Measurements from ENCODE around the gene PIWIL4. TPM values are rescaled to one million over a fixed set of nuclear protein-coding genes. Genes with fewer than 3 reads are reported as not detected.
"Not testable (repeated sequence)": the region's sequence is repeated elsewhere in the genome, so short reads cannot be mapped to it uniquely, and the experiment has no call there.

PIWIL4 gene
- total RNA-seq, 1 experiment from 2014 or later = 3.2 TPM

GRCh38 chr11:94583866-94584500 is 16.8 kb downstream of the PIWIL4 start:
- DNase-seq (ENCODE audit: low spot score) = peak; percentile 16

DNA sequence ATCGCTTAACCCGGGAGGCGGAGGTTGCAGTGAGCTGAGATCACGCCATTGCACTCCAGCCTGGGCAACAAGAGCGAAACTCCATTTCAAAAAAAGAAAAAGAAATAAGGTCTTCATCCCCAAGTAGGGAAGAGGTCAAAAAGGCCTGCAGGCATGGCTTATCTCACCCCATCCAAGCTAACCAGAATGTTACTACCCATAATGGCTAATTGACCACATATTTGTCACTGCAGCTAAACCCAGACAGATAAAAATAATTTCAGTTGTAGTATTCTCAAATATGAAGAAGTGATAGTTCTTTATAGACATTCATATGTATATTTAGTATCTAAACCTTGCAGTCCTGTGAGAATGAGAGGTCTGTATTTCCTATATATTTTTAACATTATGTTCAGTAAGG is 17.8 kb downstream of the PIWIL4 start:
- no peak for DNase-seq (ENCODE audit: low spot score)

DNA sequence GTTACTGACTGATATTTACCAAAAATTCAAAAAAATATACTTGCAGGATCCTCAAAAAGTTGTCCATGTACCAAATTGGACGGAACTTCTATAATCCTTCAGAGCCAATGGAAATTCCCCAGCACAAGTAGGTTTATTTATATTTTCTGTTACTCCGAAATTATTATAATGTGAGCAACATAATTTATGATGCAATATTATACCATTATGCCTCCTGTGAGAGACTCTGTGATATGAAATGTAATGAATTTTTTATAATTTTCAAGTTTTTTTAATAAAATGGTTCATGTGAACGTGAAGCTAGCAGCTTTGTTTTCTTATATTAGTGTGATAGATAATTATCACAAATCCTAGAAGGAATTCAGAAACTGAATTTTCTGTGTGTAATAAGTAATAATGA is 18.2 kb downstream of the PIWIL4 start:
- DNase-seq (ENCODE audit: low spot score) = no peak

DNA sequence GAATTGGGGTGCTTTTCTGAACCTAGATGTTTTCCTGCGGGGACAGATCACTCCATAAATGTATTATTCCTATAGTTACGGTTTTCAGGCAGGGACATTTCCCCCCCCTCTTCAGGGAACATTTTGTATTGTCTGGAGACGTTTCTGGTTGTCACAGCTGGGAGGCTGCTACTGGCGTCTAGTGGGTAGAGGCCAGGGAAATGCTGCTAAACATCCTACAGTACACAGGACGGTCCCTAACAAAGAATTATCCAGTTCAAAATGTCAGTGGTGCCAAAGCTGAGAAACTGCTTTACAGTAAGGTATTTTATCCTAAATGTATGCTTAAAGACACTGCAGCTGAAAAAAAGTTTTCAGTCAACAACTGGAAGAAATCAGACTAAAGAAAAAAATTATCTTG is 19.4 kb downstream of the PIWIL4 start:
- no peak for DNase-seq (ENCODE audit: low spot score)

GRCh38 chr11:94586978-94587377 is 19.8 kb downstream of the PIWIL4 start:
- no peak for DNase-seq (ENCODE audit: low spot score)

- DNase-seq (ENCODE audit: low spot score) = no peak
Observed at GRCh38 chr11:94588366-94588942, 21.3 kb downstream of the PIWIL4 start.

- DNase-seq (ENCODE audit: low spot score) = no peak
Observed at GRCh38 chr11:94590352-94591041, 23.3 kb downstream of the PIWIL4 start.

DNA sequence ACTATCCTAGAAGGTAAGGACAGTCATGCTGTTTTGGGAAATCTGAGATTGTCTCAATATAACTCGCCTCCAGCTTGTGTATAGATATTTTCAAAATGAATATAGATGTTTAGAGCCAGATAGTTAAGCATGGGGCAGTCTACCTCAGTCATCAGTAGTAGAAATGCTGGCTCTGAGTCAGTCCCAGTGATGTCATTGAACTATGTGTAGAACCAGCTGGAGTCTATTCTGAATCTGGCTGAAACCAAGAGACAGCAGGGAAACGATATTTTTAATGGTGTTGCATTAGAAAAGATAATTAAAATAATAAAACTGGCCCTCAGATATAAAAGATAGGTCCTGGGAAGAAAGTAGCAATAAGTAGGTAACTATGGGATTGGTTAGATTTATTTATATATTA is 25.9 kb downstream of the PIWIL4 start:
- DNase-seq (ENCODE audit: low spot score) = no peak

DNA sequence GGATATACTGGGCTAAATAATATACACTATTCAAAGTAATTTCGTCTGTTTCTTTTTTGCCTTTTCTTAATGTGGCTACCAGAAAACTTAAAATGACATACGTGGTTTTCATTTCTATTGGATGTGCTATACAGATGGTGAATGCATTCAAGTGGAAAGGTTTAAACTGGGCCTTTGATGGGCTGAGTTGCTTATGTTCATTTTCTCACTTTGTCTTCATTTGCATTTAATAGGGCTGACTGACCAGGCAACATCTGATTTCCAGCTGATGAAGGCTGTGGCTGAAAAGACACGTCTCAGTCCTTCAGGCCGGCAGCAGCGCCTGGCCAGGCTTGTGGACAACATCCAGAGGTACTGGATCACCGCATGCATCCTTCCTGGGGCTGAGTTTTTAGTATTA is 27.9 kb downstream of the PIWIL4 start:
- no peak for DNase-seq (ENCODE audit: low spot score)

DNA sequence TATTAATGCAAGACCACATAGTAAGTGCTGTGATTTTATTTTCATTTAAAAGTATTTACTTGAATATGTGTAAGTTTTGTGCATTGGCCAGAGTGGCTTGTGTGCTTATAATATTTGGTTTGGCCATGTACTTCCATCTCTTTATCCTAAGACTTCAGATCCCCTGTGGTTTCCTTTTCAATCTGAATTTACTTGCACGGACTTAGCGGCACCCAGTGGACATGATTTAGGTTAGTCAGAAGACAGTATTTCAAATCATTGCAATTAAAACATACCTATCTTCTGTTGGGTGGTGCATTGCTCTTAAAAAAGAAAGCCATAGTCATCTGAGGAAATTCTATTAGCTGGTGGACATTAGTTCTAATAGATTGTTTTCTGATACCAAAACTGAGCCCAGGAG is 30.7 kb downstream of the PIWIL4 start:
- DNase-seq (ENCODE audit: low spot score) = no peak

- no peak for DNase-seq (ENCODE audit: low spot score)
Observed at GRCh38 chr11:94599510-94599909, 32.3 kb downstream of the PIWIL4 start.

- no peak for DNase-seq (ENCODE audit: low spot score)
Observed at GRCh38 chr11:94602430-94603372, 35.5 kb downstream of the PIWIL4 start.

- DNase-seq (ENCODE audit: low spot score) = no peak
Observed at GRCh38 chr11:94603587-94603986, 36.4 kb downstream of the PIWIL4 start.

DNA sequence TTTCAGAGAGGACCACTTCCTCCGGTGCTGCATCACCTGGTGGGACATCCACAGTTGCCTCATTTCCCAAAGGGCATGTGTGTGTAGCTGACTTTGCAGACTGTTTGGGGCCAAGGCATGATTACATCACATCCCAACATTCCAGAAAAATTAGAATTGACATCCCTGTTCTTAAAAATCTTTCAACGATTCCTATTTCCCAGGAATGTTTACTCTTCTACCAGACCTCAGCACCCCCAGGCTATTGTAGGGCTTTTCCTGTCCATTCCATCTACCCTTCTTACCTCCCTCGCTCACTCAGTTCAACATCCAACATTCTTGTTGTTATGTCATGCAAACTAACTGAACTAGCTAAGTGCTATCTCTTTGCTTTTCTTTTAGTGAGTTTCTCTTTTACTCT is 37.3 kb downstream of the PIWIL4 start:
- no peak for DNase-seq (ENCODE audit: low spot score)

DNA sequence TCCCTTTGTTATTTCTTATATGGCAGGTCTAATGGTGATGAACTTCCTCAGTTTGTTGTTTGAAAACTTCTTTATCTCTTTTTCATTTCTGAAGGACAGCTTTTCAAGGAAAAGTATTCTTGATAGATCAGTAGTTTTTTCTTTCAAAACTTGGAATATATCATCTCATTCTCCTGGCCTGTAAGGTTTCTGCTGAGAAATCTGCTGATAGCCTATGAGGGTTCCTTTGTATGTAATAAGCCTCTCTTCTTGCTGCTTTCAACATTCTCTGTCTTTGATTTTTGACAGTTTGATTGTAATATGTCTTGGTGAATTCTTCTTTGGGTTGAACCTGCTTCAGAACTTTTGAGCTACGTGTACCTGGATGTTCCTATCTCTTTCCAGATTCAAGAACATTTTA is 46.0 kb downstream of the PIWIL4 start:
- no peak for DNase-seq (ENCODE audit: low spot score)

GRCh38 chr11:94623120-94623735 is 56.1 kb downstream of the PIWIL4 start:
- peak; percentile 56 for DNase-seq (ENCODE audit: low spot score)

DNA sequence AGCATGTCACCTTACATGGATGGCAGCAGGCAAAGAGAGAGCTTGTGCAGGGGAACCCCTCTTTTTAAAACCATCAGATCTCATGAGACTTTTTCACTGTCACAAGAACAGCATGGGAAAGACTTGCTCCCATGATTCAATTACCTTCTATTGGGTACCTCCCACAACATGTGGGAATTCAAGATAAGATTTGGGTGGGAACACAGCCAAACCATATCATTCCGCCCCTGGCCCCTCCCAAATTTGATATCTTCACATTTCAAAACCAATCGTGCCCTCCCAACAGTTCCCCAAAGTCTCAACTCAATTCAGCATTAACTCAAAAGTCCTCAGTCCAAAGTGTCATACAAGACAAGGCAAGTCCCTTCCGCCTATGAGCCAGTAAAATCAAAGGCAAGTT is 58.3 kb downstream of the PIWIL4 start:
- not testable (repeated sequence) for DNase-seq (ENCODE audit: low spot score)

DNA sequence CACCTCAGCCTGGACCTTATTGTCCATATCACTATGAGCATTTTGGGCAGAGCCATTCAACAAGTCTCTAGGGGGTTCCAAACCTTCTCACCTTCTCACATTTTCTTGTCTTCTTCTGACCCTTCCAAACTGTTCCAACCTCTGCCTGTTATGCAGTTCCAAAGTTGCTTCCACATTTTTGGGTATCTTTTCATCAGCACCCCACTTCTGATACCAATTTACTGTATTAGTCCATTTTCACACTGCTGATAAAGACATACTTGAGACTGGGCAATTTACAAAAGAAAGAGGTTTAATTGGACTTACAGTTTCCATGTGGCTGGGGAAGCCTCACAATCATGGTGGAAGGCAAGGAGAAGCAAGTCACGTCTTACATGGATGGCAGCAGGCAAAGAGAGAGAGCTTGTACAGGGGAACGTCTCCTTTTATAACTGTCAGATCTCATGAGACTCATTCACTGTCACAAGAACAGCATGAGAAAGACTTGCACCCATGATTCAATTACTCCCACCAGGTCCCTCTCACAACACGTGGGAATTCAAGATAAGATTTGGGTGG is 59.9 kb downstream of the PIWIL4 start:
- not testable (repeated sequence) for DNase-seq (ENCODE audit: low spot score)

DNA sequence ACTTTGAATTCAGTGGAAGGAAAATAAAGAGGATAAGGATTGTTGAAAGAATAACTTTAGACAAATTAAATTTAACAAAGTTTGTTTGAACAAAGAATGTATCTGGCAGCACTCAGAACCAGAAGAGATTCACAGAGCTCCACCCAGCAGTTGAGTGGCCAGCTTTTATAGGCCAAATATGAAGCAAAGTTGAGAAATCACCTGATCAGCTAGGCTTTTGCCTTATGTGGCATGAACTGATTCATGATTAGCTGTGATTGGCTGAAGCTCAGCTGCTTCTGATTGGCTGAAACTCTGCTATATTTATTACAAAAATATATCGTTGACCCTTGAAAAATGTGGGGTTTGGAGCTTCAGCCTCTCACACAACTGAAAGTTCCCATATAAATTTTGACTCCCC is 62.6 kb downstream of the PIWIL4 start:
- no peak for DNase-seq (ENCODE audit: low spot score)

DNA sequence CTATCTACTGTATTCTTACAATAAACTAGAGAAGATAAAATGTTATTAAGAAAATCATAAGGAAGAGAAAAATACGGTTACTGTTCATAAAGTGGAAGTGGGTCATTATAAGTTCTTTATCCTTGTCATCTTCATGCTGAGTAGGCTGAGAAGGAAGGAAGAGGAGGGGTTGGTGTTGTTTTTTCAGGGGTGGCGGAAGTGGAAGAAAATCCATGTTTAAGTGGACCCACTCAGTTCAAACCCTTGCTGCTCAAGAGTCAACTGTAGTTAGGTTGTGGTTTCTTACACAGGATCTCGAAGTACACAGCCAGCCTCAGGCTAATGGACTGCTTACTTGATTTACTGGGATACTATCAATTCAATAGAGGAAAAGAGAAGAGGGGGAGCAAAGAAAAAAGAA is 63.1 kb downstream of the PIWIL4 start:
- DNase-seq (ENCODE audit: low spot score) = no peak

DNA sequence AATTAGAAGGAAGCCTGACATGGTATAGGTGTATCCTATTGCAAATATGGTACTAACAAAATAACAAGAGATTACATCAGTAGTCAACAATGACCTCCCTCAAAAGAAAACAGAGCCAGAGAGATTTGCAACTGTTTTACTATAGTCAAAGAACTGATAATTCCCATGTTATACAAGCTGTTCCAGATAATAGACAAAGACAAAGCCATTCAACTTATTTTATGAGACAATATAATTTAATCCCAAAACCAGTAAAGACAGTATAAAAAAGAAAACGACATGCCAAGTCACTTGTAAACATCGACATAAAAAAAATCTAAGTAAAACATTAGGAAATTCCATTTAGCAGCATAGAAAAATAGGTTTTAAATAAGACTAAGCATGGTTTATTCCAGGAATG is 65.2 kb downstream of the PIWIL4 start:
- no peak for DNase-seq (ENCODE audit: low spot score)
